Body of pancreas (tissue), 4 donors: ENCODE measurements around the gene POFUT2.

Source experiments
- POLR2A ChIP-seq, 3 donors: fragments of 450-650 bp; IDR thresholded peaks; one replicate each; pipeline ENCODE4 v1.6.1; 2016; ENCODE audit warnings: antibody characterized with exemption in 3 of 3, mild to moderate bottlenecking in 2 of 3
- TF ChIP-seq, protein P1 (sequence below), 7 experiments: fragments of 450-650 bp in 4 of 7; fragments of 200-600 bp in 3 of 7; sonication (generic) in 3 of 7; IDR thresholded peaks; one replicate each; pipeline ENCODE4 v1.5.1; 2016 to 2019; ENCODE audit warnings: antibody characterized with exemption in 7 of 7

DNA sequence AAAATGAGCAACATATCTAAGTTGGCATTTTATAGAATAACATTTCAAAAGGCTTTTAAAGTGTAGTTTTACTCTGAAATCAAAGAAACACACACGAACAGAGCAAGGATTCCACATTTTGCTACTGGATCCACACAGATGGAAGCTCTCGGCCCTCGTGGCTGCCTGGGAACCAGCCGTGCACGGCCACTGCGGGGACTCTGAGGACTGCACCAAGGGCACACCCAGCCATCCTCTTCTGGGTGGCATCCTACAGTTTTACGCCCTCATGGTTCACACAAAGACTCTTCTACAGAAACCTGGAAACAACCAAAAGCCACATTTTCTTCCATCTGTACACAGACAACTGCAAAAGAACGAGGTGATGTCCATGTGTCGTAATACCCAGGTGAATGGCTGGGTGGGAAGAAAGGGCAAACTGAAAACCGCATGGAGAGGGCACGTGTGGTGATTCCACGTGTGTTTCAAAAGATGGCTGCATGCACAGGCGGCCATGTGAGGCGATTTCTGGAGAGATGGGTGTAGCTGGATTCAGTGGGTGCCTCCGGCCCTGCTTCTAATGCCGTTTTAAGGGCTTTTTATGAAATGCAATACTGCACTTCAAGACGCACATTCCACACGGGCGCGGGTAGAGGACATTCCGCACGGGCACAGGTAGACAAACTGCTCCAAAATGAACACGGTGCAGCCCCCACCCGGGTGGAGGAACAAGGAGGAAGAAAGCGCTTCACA is 8.1 kb downstream of the POFUT2 start:
- TF ChIP-seq, protein P1, sequence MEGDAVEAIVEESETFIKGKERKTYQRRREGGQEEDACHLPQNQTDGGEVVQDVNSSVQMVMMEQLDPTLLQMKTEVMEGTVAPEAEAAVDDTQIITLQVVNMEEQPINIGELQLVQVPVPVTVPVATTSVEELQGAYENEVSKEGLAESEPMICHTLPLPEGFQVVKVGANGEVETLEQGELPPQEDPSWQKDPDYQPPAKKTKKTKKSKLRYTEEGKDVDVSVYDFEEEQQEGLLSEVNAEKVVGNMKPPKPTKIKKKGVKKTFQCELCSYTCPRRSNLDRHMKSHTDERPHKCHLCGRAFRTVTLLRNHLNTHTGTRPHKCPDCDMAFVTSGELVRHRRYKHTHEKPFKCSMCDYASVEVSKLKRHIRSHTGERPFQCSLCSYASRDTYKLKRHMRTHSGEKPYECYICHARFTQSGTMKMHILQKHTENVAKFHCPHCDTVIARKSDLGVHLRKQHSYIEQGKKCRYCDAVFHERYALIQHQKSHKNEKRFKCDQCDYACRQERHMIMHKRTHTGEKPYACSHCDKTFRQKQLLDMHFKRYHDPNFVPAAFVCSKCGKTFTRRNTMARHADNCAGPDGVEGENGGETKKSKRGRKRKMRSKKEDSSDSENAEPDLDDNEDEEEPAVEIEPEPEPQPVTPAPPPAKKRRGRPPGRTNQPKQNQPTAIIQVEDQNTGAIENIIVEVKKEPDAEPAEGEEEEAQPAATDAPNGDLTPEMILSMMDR (IDR thresholded peaks at IDR 0.05): no peak
- no peak for TF ChIP-seq POLR2A (IDR thresholded peaks at IDR 0.05)
